B cell (primary cell): Measurements from ENCODE around the gene MBIP.

Experiments
- CTCF ChIP-seq: fragments of 200-600 bp; IDR thresholded peaks from one replicate; pipeline ENCODE4 v1.8.0; 2022; ENCODE audit warnings: antibody characterized with exemption, mild to moderate bottlenecking
- EZH2 ChIP-seq: IDR thresholded peaks from 2 replicates; pipeline ENCODE4 v1.6.1; 2012; ENCODE audit warnings: borderline replicate concordance, low read depth, mild to moderate bottlenecking, moderate library complexity, low read length; ENCODE audit not compliant: insufficient read depth, poor library complexity, severe bottlenecking

- no peak for TF ChIP-seq CTCF
- no peak for TF ChIP-seq EZH2
These were observed 36.4 kb upstream of the MBIP start for GRCh38 chr14:36356862-36357261.
